Activated naive CD4-positive, alpha-beta T cell treated with Interleukin-2 at 50 U/mL for 16 hours (primary cell): ENCODE results near the gene ZNFX1.
"Not testable (repeated sequence)": the region's sequence is repeated elsewhere in the genome, so short reads cannot be mapped to it uniquely, and the experiment has no call there.

Experiments
- DNase-seq: peaks from one replicate; pipeline ENCODE4 v3.0.0-alpha.2; 2020

Gene ZNFX1

DNA sequence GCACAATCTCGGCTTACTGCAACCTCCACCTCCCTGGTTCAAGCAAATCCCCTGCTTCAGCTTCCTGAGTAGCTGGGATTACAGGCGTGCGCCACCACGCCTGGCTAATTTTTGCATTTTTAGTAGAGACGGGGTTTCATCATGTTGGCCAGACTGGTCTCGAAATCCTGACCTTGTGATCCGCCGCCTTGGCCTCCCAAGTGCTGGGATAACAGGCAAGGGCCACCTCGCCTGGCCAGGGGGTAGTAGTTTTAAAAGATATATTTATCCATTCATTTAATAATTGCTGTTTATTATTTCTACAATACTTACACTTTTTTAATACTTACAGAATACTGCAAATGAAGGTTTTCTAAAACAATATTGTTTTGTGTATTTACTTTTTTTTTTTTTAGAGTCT is 74.1 kb downstream of the ZNFX1 start:
- no peak for DNase-seq

GRCh38 chr20:49203011-49203410 is 74.8 kb downstream of the ZNFX1 start:
- no peak for DNase-seq

- DNase-seq = no peak
Observed at GRCh38 chr20:49199729-49200293, 78.0 kb downstream of the ZNFX1 start.

- not testable (repeated sequence) for DNase-seq
Observed at GRCh38 chr20:49192944-49193518, 84.8 kb downstream of the ZNFX1 start.
